Endothelial cell of umbilical vein (primary cell): ENCODE measurements around the gene VPS16. TPM values are rescaled to one million over a fixed set of nuclear protein-coding genes. Genes with fewer than 3 reads are reported as not detected.

Experiments
- BruUV-seq: library from RNA; stranded (reverse); fragments of 400-500 nt; replicated peaks from 2 replicates; lab custom pipeline; 2021; lab: Mats Ljungman, UMichigan
- CTCF ChIA-PET: fragments of 300-600, 350-600 bp; sonication (Branson Sonifier 250); formaldehyde crosslinking; loops from one replicate; lab custom pipeline; 2021; ENCODE audit warnings: antibody characterized with exemption, inconsistent platforms; lab: Charles Lee
- POLR2A ChIA-PET: fragments of 300-600, 350-600 bp; sonication (Branson Sonifier 250); formaldehyde crosslinking; loops from one replicate; lab custom pipeline; 2021; ENCODE audit warnings: antibody characterized with exemption, inconsistent platforms; lab: Charles Lee
- DNase-seq: peaks from one replicate; pipeline ENCODE4 v3.0.0-alpha.2; 2011; ENCODE audit warnings: low read depth, low spot score
- FAIRE-seq: peaks from 2 replicates; lab custom pipeline; 2011; peaks lifted over from hg19 to GRCh38; lab: Jason Lieb, UNC
- H2AFZ ChIP-seq: 2 replicates; pipeline ENCODE4 v1.6.0; 2012; ENCODE audit warnings: low read depth, low read length, control low read depth, inconsistent platforms
- H3K27ac ChIP-seq: 2 replicates; pipeline ENCODE4 v1.5.1; 2011; ENCODE audit warnings: low read depth, mild to moderate bottlenecking, control low read depth, low read length, moderate library complexity; ENCODE audit not compliant: insufficient read depth
- H3K27me3 ChIP-seq, 2 experiments: 2 replicates each; pipeline versions ENCODE4 v1.6.0 to v1.6.1; 2011; ENCODE audit warnings: low read length in 2 of 2, mixed read lengths in 1 of 2; ENCODE audit not compliant: control insufficient read depth in 2 of 2, insufficient read depth in 2 of 2
- H3K36me3 ChIP-seq, 2 experiments: 2 replicates in 1 of 2; 3 replicates in 1 of 2; pipeline ENCODE4 v1.5.1; 2011; ENCODE audit warnings: low read length in 2 of 2, mild to moderate bottlenecking in 1 of 2, moderate library complexity in 1 of 2; ENCODE audit not compliant: control insufficient read depth in 2 of 2, insufficient read depth in 2 of 2; ENCODE audit errors: extremely low read depth in 1 of 2
- H3K4me1 ChIP-seq: 3 replicates; pipeline ENCODE4 v1.5.1; 2011; ENCODE audit warnings: mild to moderate bottlenecking, low read length; ENCODE audit not compliant: control insufficient read depth, insufficient read depth; ENCODE audit errors: extremely low read depth
- H3K4me2 ChIP-seq: 2 replicates; pipeline ENCODE4 v1.6.1; 2011; ENCODE audit warnings: low read length, control low read depth, mixed read lengths; ENCODE audit not compliant: insufficient read depth
- H3K4me3 ChIP-seq, 3 experiments: fragments of 200-600 bp in 1 of 3; sonication (generic), shearing (Covaris generic) in 1 of 3; replicated peaks in 1 of 3; 2 replicates each; pipeline ENCODE4 v1.5.1; 2011 to 2016; ENCODE audit warnings: control low read depth in 3 of 3, low read length in 3 of 3, mild to moderate bottlenecking in 2 of 3, inconsistent platforms in 1 of 3, low read depth in 1 of 3, moderate library complexity in 1 of 3; ENCODE audit not compliant: insufficient read depth in 1 of 3
- H3K79me2 ChIP-seq: 2 replicates; pipeline ENCODE4 v1.6.0; 2012; ENCODE audit warnings: low read length, inconsistent platforms; ENCODE audit not compliant: control insufficient read depth, insufficient read depth
- H3K9ac ChIP-seq: replicated peaks from 2 replicates; pipeline ENCODE3; 2011; ENCODE audit warnings: low read length, control low read depth; ENCODE audit not compliant: insufficient read depth; ENCODE audit errors: extremely low read depth
- H3K9me1 ChIP-seq: replicated peaks from 3 replicates; pipeline ENCODE4 v1.6.0; 2011; ENCODE audit warnings: mild to moderate bottlenecking, low read length; ENCODE audit not compliant: control insufficient read depth, insufficient read depth; ENCODE audit errors: extremely low read depth
- H3K9me3 ChIP-seq: replicated peaks from 2 replicates; pipeline ENCODE4 v1.5.1; 2012; ENCODE audit warnings: low read length, inconsistent platforms; ENCODE audit not compliant: control insufficient read depth, insufficient read depth
- H4K20me1 ChIP-seq: replicated peaks from 2 replicates; pipeline ENCODE3; 2011; ENCODE audit warnings: mild to moderate bottlenecking, low read length; ENCODE audit not compliant: control insufficient read depth, insufficient read depth; ENCODE audit errors: extremely low read depth
- CTCF ChIP-seq, 2 donors: IDR thresholded peaks; 1 replicate in 1 of 2; 2 replicates in 1 of 2; pipeline ENCODE4 v1.5.1; 2011; ENCODE audit warnings: low read length in 2 of 2, mild to moderate bottlenecking in 2 of 2, moderate library complexity in 2 of 2, control low read depth in 1 of 2, inconsistent platforms in 1 of 2, low read depth in 1 of 2; ENCODE audit not compliant: insufficient read depth in 1 of 2; ENCODE audit errors: extremely low read depth in 1 of 2
- GATA2 ChIP-seq: IDR thresholded peaks from 2 replicates; pipeline ENCODE4 v1.7.0; 2011; ENCODE audit warnings: low read depth, mild to moderate bottlenecking, moderate library complexity, mixed read lengths, low read length; ENCODE audit not compliant: insufficient read length, insufficient read depth
- MAX ChIP-seq: IDR thresholded peaks from 2 replicates; pipeline ENCODE4 v1.6.1; 2011; ENCODE audit not compliant: insufficient read depth, insufficient read length
- POLR2AphosphoS5 ChIP-seq: IDR thresholded peaks from 2 replicates; pipeline ENCODE4 v1.6.1; 2012; ENCODE audit warnings: low read depth, mild to moderate bottlenecking, control low read depth, low read length, moderate library complexity; ENCODE audit not compliant: insufficient read depth
- dilution Hi-C: fragments of 300-500 bp; cut with MboI; formaldehyde crosslinking; loops from one replicate; pipeline ENCODE4 v1.15.0; 2019; ENCODE audit warnings: low sequenced_read_pairs; ENCODE audit not compliant: extremely low pct_ligation_motif_present
- intact Hi-C: fragments of 100-400 bp; cut with micrococcal nuclease; formaldehyde crosslinking; loops from one replicate; pipeline ENCODE4 v1.10.0; 2022
- polyA plus RNA-seq, 4 experiments: library from polyadenylated mRNA; depleted of rRNA in 3 of 4; stranded (reverse) in 3 of 4; unstranded in 1 of 4; fragments of >200 nt; gene quantifications; 2 replicates each; pipeline versions ENCODE4 v1.2.1 to v1.2.3, GENCODE V29; 2011 to 2012; ENCODE audit warnings: missing spikeins in 1 of 4
- total RNA-seq: library from RNA; stranded (reverse); gene quantifications from 2 replicates; pipeline ENCODE4 v1.2.3, GENCODE V29; 2021

Gene VPS16
- total and polyA plus RNA-seq, 2 donors (not counting 3 experiments of a cell fraction or from before 2014, with no cell fraction given): 37.6 to 42.3 TPM

- H3K4me2 ChIP-seq: no peak overlapping the region
- no TSS peak for BruUV-seq
- no peaks in the 10 kb centered on the region for H3K9me3 ChIP-seq
- TF ChIP-seq POLR2AphosphoS5 (no peak), MAX (no peak), GATA2 (no peak), CTCF (IDR thresholded peaks at IDR 0.05; ENCODE audit: extremely low read depth in 1 of 2, insufficient read depth in 1 of 2, low read depth in 1 of 2, low read length in 2 of 2) (no peak)
- POLR2A ChIA-PET: no interaction called here
- no peaks in the 10 kb centered on the region for H3K9me1 ChIP-seq
- no peak overlapping the region for H3K4me3 ChIP-seq
- FAIRE-seq: peak; percentile 50
- H3K27ac ChIP-seq: no peak overlapping the region
- DNase-seq: peak; percentile 36
- CTCF ChIA-PET: interaction anchor here (0.6 to 1.3 kb wide), 11 partner anchors 10 to 118 kb away, joined by 3 to 9 read pairs (median 3); no protein-coding TSS in a partner anchor
- no peaks in the 10 kb centered on the region for H4K20me1 ChIP-seq
- dilution Hi-C loops (no loop called here), intact Hi-C loops (no loop called here)
- H3K36me3 ChIP-seq: no peaks in the 10 kb centered on the region
- H3K9ac ChIP-seq: no peak overlapping the region
- peaks cover 6% of the 10 kb centered on the region for H3K4me1 ChIP-seq
- no peak overlapping the region for H2AFZ ChIP-seq
- H3K27me3 ChIP-seq: no peaks in the 10 kb centered on the region
- peaks cover 16% of the 10 kb centered on the region for H3K79me2 ChIP-seq
These were observed 73.6 kb downstream of the VPS16 start for GRCh38 chr20:2914160-2914559.

Other genes with a start within 250 kb of the VPS16 start
- gene NOP56, start 188.1 kb upstream of the VPS16 start, total RNA-seq: 305 and 329 TPM in 2 replicates
- gene NOP56, start 188.1 kb upstream of the VPS16 start, polyA plus RNA-seq: 145 and 151 TPM in 2 replicates
- gene IDH3B, start 176.5 kb upstream of the VPS16 start, total RNA-seq: 86.9 and 87.9 TPM in 2 replicates
- 168 and 177 TPM in 2 replicates for gene IDH3B, start 176.5 kb upstream of the VPS16 start, polyA plus RNA-seq
- gene EBF4, start 148.0 kb upstream of the VPS16 start, total RNA-seq: 3.0 and 3.4 TPM in 2 replicates
- gene EBF4, start 148.0 kb upstream of the VPS16 start, polyA plus RNA-seq: 2.5 and 2.7 TPM in 2 replicates
- 9.3 and 20.3 TPM in 2 replicates for gene CPXM1, start 40.1 kb upstream of the VPS16 start, total RNA-seq
- 18.9 and 21.3 TPM in 2 replicates for gene CPXM1, start 40.1 kb upstream of the VPS16 start, polyA plus RNA-seq
- not detected in 2 replicates for gene C20orf141, start 25.8 kb upstream of the VPS16 start, total RNA-seq
- gene C20orf141, start 25.8 kb upstream of the VPS16 start, polyA plus RNA-seq: not detected in 2 replicates
- not detected in 2 replicates for gene TMEM239, start 24.4 kb upstream of the VPS16 start, total RNA-seq
- not detected in 2 replicates for gene TMEM239, start 24.4 kb upstream of the VPS16 start, polyA plus RNA-seq
- gene PCED1A, start 90 bp upstream of the VPS16 start, total RNA-seq: 18.7 and 20.1 TPM in 2 replicates
- gene PCED1A, start 90 bp upstream of the VPS16 start, polyA plus RNA-seq: 32.0 and 37.6 TPM in 2 replicates
- 52.2 and 53.4 TPM in 2 replicates for gene PTPRA, start 32.7 kb downstream of the VPS16 start, total RNA-seq
- 37.7 and 43.2 TPM in 2 replicates for gene PTPRA, start 32.7 kb downstream of the VPS16 start, polyA plus RNA-seq
- gene GNRH2, start 202.9 kb downstream of the VPS16 start, total RNA-seq: 1.7 and 1.9 TPM in 2 replicates
- gene GNRH2, start 202.9 kb downstream of the VPS16 start, polyA plus RNA-seq: 0.13 TPM in 1 of 2 replicates, not detected in the other
- 41.2 and 43.9 TPM in 2 replicates for gene MRPS26, start 205.3 kb downstream of the VPS16 start, total RNA-seq
- 41.0 and 48.7 TPM in 2 replicates for gene MRPS26, start 205.3 kb downstream of the VPS16 start, polyA plus RNA-seq
- gene OXT, start 230.9 kb downstream of the VPS16 start, total RNA-seq: not detected in 2 replicates
- not detected in 2 replicates for gene OXT, start 230.9 kb downstream of the VPS16 start, polyA plus RNA-seq
- not detected in 2 replicates for gene AVP, start 244.0 kb downstream of the VPS16 start, total RNA-seq
- gene AVP, start 244.0 kb downstream of the VPS16 start, polyA plus RNA-seq: not detected in 2 replicates